ENCODE data around the gene SORBS1. TPM values are rescaled to one million over a fixed set of nuclear protein-coding genes. Genes with fewer than 3 reads are reported as not detected.

Gene SORBS1
- total and polyA plus RNA-seq, 2 of the 13 experiments (the other 11 are each of a cell fraction or from before 2014, with no cell fraction given): 16.8 to 39.8 TPM

DNA sequence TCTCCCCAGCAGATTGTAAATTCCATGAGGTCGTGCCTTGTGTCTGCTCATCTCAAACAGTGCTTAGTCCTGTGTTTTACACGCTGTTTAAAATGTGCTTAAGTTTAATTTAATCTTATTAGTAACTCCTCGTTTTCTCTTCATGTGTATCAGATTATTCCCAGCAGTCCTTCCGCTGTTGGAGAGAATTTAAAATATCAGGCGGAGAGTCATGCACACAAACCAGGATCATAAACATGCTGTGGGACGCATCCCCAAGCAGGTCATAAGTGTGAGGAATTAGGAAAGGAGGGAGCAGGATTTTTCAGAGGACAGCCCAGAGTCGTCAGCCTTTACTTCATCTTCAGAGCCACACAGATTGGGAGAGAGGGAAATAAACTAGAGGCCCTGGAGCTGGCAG, 4.2 kb upstream of the SORBS1 start (continued):
- TF ChIP-seq, protein P1, sequence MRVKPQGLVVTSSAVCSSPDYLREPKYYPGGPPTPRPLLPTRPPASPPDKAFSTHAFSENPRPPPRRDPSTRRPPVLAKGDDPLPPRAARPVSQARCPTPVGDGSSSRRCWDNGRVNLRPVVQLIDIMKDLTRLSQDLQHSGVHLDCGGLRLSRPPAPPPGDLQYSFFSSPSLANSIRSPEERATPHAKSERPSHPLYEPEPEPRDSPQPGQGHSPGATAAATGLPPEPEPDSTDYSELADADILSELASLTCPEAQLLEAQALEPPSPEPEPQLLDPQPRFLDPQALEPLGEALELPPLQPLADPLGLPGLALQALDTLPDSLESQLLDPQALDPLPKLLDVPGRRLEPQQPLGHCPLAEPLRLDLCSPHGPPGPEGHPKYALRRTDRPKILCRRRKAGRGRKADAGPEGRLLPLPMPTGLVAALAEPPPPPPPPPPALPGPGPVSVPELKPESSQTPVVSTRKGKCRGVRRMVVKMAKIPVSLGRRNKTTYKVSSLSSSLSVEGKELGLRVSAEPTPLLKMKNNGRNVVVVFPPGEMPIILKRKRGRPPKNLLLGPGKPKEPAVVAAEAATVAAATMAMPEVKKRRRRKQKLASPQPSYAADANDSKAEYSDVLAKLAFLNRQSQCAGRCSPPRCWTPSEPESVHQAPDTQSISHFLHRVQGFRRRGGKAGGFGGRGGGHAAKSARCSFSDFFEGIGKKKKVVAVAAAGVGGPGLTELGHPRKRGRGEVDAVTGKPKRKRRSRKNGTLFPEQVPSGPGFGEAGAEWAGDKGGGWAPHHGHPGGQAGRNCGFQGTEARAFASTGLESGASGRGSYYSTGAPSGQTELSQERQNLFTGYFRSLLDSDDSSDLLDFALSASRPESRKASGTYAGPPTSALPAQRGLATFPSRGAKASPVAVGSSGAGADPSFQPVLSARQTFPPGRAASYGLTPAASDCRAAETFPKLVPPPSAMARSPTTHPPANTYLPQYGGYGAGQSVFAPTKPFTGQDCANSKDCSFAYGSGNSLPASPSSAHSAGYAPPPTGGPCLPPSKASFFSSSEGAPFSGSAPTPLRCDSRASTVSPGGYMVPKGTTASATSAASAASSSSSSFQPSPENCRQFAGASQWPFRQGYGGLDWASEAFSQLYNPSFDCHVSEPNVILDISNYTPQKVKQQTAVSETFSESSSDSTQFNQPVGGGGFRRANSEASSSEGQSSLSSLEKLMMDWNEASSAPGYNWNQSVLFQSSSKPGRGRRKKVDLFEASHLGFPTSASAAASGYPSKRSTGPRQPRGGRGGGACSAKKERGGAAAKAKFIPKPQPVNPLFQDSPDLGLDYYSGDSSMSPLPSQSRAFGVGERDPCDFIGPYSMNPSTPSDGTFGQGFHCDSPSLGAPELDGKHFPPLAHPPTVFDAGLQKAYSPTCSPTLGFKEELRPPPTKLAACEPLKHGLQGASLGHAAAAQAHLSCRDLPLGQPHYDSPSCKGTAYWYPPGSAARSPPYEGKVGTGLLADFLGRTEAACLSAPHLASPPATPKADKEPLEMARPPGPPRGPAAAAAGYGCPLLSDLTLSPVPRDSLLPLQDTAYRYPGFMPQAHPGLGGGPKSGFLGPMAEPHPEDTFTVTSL (CRISPR knock-in tag; IDR thresholded peaks at IDR 0.05; ENCODE audit: borderline replicate concordance): no peak
- TF ChIP-seq DMAP1 (CRISPR knock-in tag; IDR thresholded peaks at IDR 0.05): no peak
- TF ChIP-seq ZMYM3 (CRISPR knock-in tag; IDR thresholded peaks at IDR 0.05): no peak
- no peak for TF ChIP-seq ZNF709 (CRISPR knock-in tag; IDR thresholded peaks at IDR 0.05)
- TF ChIP-seq HES4 (CRISPR knock-in tag; IDR thresholded peaks at IDR 0.05; ENCODE audit: borderline replicate concordance): no peak
- TF ChIP-seq ZSCAN22 (CRISPR knock-in tag; IDR thresholded peaks at IDR 0.05): no peak

DNA sequence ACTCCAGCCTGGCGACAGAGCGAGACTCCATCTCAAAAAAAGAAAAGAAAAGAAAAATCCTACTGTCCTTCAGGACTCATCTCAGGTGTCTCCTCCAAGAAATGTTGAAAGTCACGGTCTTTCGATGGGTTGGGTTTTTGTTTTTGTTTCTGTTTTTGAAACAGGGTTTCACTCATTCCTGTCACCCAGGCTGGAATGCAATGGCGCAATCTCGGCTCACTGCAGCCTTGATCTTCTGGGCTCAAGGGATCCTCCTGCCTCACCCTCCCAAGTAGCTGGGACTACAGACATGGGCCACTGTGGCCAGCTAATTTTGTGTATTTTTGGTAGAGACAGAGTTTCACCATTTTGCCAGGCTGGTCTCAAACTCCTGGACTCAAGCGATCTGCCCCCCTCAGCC, 3.1 kb upstream of the SORBS1 start:
- Histone ChIP-seq H3K27ac (ENCODE audit: extremely low read length, insufficient read depth, low read length) (no peak overlapping the region), H3K4me2 (ENCODE audit: low read depth, low read length) (peak overlapping the region; percentile 62), H3K9me3 (ENCODE audit: low read length) (no peaks in the 10 kb centered on the region), H2AFZ (ENCODE audit: low read length) (no peak overlapping the region), H3K9ac (ENCODE audit: insufficient read depth, low read depth, low read length) (no peak overlapping the region), H3K4me1 (ENCODE audit: insufficient read depth, low read length) (peaks cover 61% of the 10 kb centered on the region), H3K4me3 (replicated peaks in 1 of 3; ENCODE audit: insufficient read depth in 1 of 3, low read depth in 2 of 3, low read length in 3 of 3) (no peak overlapping the region), H3K79me2 (ENCODE audit: insufficient read depth, low read length) (peaks cover 16% of the 10 kb centered on the region), H3K27me3 (ENCODE audit: control insufficient read depth in 1 of 2, insufficient read depth in 2 of 2, low read length in 2 of 2) (no peaks in the 10 kb centered on the region; a peak in 1 of 5 replicates), H4K20me1 (ENCODE audit: insufficient read depth, low read length) (no peaks in the 10 kb centered on the region; the same call in 1 of the 2 replicates), H3K36me3 (replicated peaks in 1 of 2; ENCODE audit: control insufficient read depth in 1 of 2, insufficient read depth in 2 of 2, low read length in 2 of 2) (0 out of 5 replicates have a peak, but pooled peaks cover 0 to 1% of the 10 kb centered on the region in 2 experiments)
- ChIA-PET CTCF (ENCODE audit: low intra/inter-chr PET ratio, low total read pairs) (no interaction called here), POLR2A (no interaction called here)
- no peak for ATAC-seq
- in situ Hi-C loops (cut with HindIII; ENCODE audit: extremely low pct_ligation_motif_present, low pct_unique_long_range_greater_than_20kb) (loop anchor here (25.0 kb wide), 1 partner anchor 127 kb away; no protein-coding TSS in a partner anchor), intact Hi-C loops (cut with micrococcal nuclease; ENCODE audit: unreplicated experiment) (loop anchor here (5.0 kb wide), 3 partner anchors 38 to 112 kb away; no protein-coding TSS in a partner anchor)
- 40% methylated on average over 7 of the region's 7 CpGs for WGBS (ENCODE audit: low lambda C conversion rate)
- no TSS peak for BruUV-seq (replicated peaks)
- FAIRE-seq: peak; percentile 43
- DNase-seq (ENCODE audit: low spot score): peak; percentile 49
- TF ChIP-seq, protein P2, sequence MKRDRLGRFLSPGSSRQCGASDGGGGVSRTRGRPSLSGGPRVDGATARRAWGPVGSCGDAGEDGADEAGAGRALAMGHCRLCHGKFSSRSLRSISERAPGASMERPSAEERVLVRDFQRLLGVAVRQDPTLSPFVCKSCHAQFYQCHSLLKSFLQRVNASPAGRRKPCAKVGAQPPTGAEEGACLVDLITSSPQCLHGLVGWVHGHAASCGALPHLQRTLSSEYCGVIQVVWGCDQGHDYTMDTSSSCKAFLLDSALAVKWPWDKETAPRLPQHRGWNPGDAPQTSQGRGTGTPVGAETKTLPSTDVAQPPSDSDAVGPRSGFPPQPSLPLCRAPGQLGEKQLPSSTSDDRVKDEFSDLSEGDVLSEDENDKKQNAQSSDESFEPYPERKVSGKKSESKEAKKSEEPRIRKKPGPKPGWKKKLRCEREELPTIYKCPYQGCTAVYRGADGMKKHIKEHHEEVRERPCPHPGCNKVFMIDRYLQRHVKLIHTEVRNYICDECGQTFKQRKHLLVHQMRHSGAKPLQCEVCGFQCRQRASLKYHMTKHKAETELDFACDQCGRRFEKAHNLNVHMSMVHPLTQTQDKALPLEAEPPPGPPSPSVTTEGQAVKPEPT (CRISPR knock-in tag; IDR thresholded peaks at IDR 0.05; ENCODE audit: low read depth): no peak
- no peak for TF ChIP-seq HNRNPH1 (optimal IDR thresholded peaks at IDR 0.05; ENCODE audit: low read depth, low read length)
- peak; percentile 47; the same call in 1 of the 2 replicates for TF ChIP-seq SALL1 (CRISPR knock-in tag; IDR thresholded peaks at IDR 0.05)
- no peak for TF ChIP-seq CREM (IDR thresholded peaks at IDR 0.05)
- no peak for TF ChIP-seq CREM (CRISPR knock-in tag; IDR thresholded peaks at IDR 0.05)
- no peak for TF ChIP-seq MAFF (IDR thresholded peaks at IDR 0.05; ENCODE audit: low read depth, low read length)
- TF ChIP-seq TARDBP (CRISPR knock-in tag; IDR thresholded peaks at IDR 0.05): no peak
- TF ChIP-seq, protein P3, sequence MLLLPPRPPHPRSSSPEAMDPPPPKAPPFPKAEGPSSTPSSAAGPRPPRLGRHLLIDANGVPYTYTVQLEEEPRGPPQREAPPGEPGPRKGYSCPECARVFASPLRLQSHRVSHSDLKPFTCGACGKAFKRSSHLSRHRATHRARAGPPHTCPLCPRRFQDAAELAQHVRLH (CRISPR knock-in tag; IDR thresholded peaks at IDR 0.05; ENCODE audit: borderline replicate concordance, low read depth): 0 out of 2 replicates have a peak, but pooled peaks have one; percentile 14
- 0 out of 2 replicates have a peak, but pooled peaks have one; percentile 25 for TF ChIP-seq GATAD2A (CRISPR knock-in tag; IDR thresholded peaks at IDR 0.05)
- TF ChIP-seq ZNF644 (CRISPR knock-in tag; IDR thresholded peaks at IDR 0.05; ENCODE audit: low read depth): 0 out of 2 replicates have a peak, but pooled peaks have one; percentile 18
